ENCODE data around the gene AARS2.
A peak's percentile ranks its signal among the peaks of the same experiment; 100 is the strongest.

Gene AARS2

GRCh38 chr6:44300292-44300823, 12.8 kb downstream of the AARS2 start:
- no peak for DNase-seq (ENCODE audit: low spot score)

DNA sequence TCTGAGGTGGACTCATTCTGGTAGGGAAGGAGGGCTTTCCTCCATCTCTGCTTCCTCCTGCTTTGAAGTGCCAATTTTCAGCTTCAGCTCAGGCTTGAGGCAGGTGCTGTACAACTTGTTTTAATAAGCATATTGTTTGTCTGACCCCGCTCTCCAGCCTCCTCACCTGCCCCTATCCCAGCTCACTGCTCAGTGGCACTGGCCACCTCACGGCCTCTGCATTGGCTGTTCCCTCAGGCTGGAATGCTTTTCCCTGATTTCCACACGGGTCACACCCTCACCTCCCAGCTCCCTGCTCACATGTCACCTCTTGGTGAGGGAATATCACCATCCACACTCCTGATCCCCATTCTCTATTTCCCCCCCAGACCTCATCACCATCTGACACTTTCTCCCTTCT, 14.3 kb downstream of the AARS2 start:
- no peak for DNase-seq (ENCODE audit: low spot score)

DNA sequence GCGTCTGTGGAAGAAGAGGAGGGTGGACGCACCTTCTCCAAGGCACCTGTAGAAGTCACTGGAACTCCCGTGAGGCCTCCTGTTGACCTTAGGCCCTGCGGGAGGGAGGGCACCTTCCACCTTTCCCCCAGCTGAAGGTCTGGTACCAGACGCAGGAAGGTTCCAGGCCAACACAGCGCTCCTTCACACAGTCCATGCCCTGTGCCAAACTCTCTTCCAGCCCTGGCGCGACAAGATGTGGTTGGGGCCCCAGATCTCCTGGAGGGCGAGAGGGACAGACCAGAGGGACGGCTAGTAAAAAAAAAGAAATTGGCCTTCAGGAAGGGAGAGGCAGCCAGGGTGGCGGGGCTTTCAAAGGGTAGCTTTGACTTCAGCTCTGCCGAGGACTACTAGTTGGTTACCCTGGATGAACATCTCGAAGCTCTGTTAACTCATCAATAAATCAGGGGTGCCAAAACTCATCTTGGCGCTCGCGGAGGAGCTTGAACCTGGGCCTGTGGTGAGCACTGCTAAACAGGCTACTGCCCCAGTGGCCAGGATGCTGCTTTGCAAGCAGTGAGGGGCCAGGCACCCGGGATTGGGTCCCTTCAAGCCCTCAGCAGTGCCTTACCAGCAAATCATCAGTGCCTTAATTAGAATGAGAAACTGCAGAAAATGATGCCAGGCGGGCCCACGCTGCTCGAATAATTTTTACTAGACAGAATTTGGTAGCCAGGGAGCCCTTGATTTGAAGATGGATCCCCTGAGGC, 14.9 kb downstream of the AARS2 start:
- no peak for DNase-seq (ENCODE audit: low spot score)

DNA sequence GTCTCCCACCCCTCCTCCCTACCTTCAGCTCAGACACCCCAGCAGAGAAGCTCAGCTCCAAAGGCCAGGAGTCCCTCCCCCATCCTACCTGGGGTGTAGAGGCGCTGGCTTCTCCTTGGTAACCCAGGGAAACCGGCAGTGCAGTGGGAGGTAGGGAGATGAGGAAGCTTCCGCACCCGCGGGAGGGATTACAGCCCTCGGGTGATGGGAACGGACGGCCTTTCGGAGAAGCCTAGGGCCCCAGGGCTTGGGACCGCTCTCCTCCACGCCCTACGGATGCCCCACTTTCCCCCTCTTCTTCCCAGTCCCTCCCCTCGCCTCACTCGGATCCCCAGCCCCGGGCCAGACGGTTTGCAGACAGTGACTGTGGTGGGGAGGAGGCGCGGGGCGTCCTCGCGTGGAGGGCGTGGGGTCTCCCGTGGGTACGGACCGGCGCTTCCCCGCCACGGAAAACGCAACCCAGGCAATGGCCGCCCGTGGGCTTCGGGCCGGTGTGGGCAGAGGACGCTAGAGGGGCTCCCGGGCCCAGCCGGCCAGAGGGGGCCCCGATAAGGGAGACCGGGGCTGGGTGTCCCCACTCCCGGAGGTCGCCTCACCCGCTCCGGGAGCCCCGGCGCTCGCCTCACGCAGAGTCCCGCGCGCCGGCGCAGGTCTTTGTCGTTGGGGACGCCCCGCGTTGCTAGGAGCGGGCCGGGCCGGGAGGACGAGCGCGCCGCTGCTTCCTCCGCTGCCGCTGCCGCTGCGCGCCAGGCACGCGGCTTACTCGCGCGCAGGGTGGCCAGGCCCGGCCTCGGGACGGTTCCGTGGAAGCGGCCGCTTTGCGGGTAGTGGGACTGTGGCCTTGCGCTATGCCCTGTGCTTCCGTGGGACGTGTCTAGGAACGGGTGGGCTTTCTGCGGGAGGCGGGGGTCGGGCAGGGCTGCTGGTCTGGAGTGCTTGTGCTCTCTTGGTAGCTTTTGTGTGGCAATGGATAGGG, 15.8 kb downstream of the AARS2 start:
- peak; percentile 22 for DNase-seq (ENCODE audit: low spot score)

- no peak for DNase-seq (ENCODE audit: low spot score)
Observed at GRCh38 chr6:44294832-44295791, 18.0 kb downstream of the AARS2 start.

DNA sequence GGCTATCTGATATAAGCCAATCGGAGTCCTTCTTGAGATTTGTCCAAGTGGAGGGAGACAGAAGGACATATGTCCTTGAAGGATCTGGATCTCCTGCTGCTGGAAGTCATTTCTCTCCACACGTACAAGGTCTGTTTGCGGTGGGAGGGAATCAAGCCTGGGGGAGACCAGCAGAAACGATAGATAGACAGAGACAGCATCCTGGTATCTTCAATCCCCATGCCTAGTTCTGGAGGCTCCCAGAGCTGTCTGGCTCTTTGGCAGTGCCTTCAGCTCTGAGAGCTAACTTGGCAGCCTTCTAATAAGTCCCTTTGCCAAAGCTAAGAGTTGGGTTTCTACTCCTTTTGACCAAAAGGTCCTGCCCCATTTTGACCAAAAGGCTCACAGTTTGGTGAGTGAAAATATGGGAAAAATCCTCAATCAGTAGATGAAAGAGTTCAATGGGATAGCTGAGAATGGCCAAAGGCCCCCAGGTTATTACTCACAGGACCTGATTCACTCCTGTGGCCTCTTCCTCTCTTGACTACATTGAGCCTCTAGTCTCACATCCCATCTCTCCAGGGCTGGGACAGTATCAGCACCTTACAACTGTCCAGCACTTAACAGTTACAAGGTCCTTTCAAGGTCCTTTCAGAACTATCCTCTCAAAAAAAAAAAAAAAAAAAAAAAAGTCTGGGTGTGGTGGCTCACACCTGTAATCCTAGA, 20.3 kb downstream of the AARS2 start:
- DNase-seq (ENCODE audit: low spot score): no peak

- no peak for DNase-seq (ENCODE audit: low spot score)
Observed at GRCh38 chr6:44291841-44292240, 21.3 kb downstream of the AARS2 start.

DNA sequence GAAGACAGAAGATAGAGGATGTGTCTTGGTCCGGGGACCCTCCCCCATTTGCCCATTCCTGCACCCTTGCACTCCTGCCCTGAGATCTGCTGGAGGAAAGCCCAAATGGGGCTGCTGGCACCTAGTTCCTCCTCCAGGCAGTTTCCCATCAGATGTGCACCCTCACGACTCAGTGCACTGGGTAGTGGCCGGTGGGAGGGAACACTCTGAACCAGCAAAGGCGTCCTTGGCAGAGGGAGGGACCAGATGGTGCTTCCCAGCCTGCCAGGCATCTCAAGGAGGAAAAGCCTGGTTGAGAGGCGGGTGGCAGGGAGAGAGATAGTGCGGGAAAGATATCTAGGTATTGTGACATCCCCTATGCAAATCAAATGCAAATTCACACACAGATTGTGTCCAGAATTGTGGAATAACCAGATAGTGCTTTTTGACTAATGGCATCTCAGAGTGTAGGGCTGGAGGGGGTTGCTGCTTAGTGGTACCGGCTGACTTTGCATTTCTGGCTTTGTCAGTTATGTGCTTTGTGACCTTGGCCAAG, 23.4 kb downstream of the AARS2 start:
- no peak for DNase-seq (ENCODE audit: low spot score)

- no peak for DNase-seq (ENCODE audit: low spot score)
Observed at GRCh38 chr6:44286747-44287146, 26.4 kb downstream of the AARS2 start.

GRCh38 chr6:44286285-44286565, 26.9 kb downstream of the AARS2 start:
- no peak for DNase-seq (ENCODE audit: low spot score)

DNA sequence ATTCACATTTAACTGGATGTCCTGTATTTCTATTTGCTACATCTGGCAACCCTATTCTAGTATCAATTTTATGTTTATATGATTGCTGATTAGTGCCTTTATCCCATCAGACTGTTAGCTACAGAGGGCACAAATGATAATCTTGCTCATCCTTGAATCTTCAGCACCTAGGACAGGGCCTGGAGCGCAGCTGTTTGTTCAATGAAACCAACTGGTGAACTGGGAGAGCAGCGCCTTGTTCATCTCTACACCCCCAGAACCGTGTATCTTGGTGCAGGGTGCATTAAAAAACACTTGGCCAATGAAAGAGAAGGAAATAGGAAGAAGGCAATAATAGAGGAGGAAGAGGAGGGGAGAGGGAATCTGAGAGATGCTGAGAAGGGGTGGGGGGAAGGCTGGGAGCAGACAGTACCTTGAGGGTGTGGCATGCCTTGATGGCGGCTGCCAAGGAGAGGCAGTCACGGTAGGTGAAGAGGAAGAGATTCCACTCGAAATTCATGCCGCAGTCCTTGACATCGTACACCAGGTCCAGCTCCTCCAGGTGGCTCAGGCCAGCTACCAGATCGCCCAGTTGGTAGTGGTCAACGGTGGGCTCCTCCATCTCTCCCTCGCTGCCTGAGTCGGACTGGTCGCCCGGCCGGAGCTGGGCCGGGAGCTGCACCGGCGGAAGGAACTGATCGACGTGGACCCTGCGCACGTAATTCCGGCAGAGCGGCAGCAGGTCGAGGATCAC, 27.4 kb downstream of the AARS2 start:
- no peak for DNase-seq (ENCODE audit: low spot score)

DNA sequence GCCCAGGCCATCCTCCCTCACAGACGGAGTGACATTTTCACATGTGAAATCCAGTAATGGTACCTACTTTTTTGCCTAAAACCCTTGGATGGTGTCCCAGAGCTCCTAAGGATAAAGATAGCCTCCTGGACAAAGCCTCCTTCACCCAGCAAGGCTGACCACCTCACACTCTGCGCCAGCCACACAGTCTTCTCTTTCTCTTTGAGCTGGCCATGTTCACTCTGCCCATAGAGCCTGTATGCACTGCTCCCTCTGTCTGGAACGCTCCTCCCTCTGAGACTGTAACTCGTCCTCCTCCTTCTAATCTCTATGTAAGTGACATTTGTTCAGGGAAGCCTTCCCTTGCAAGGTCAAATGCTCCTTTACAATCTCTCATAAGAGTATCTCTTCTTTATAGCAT, 28.3 kb downstream of the AARS2 start:
- DNase-seq (ENCODE audit: low spot score): no peak

DNA sequence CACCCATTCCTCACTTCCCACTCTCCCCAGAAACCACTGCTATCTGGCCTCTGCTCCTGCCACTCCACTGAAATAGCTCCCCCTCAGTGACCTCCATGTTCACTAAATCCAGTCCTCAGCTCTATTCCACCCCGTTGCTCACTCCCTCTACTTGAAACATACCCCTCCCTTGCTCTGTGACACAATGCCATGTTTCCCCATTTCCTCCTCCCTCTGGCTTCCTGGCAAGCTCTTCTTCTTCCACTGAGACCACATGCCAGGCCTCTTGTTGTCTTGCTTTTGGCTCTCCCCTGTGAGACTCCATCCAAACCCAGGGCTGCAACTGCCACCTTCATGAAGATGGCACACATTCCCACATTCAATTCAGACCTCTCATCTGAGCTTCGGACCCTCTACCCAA, 29.0 kb downstream of the AARS2 start:
- DNase-seq (ENCODE audit: low spot score): no peak

DNA sequence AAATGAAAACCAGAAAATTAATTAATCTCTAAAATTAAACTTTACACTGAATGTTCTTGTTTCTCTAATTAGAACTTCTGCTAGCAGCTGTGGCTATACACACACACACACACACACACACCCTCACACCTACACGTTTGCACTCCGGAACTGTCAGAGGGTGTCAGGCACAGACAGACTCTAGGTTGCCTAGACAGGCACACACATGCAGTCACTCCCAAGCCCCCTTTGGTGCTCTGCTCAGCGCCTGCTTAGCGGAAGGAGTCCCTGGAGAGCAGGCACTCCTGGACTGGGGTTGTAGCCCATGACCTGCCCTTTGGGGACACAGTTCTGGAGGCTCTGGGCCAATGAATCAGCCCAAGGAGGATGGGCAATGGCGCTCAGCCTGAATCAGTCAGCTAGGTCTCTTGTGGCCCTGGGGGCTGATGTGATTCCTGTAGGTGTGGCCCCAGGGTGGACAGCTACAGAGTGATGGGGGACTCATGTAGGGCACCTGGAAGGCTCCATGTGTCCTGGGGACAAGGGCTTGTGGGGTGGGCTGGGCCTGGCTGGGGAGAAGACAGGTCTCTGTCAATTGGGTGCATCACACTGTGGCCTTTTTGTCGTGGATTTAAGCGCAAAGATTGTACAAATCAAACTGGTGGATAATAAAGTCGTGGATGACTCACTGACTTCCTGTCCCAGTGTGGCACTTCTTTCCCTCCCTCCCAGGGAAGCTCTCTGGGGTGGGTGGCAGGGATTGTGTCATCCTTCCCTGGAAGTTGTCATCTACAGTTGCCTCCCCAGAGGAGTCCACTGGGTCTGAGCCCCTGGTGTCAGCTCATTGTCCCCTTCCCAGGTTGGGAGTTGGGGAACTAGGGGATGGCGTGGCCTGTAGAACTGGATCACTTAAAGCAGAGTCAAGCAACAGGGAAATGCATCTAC, 34.1 kb downstream of the AARS2 start:
- no peak for DNase-seq (ENCODE audit: low spot score)

- DNase-seq (ENCODE audit: low spot score): no peak
Observed at GRCh38 chr6:44278315-44278714, 34.8 kb downstream of the AARS2 start.

DNA sequence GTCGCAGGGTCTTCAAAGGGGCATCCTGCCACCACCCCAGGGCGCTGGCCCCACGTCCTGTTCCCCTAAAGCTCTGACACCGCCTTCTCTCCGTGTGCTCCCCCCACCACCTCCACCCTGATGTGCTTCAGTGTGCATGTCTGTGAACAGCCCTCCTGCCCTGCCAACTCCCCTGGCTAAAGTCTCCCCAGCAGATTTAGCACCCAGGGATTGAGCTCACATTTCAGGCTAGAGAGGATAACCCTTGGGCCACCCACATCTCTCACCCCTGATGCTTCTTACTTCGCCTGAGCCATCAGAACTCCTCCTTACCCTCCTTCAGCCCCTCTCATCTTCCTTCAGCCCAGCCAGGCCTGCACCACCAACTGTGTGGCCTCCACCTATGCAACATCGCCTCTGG, 35.4 kb downstream of the AARS2 start:
- no peak for DNase-seq (ENCODE audit: low spot score)

- DNase-seq (ENCODE audit: low spot score): no peak
Observed at GRCh38 chr6:44276667-44277640, 36.2 kb downstream of the AARS2 start.
